CD4-positive, alpha-beta T cell treated with Interleukin-6 at 100 ng/mL for 8 hours (primary cell): ENCODE data around the gene OR2B6.
"Not testable (repeated sequence)": the region's sequence is repeated elsewhere in the genome, so short reads cannot be mapped to it uniquely, and the experiment has no call there.

ENCODE experiments used
- DNase-seq: peaks from one replicate; pipeline ENCODE4 v3.0.0-alpha.2; 2020; ENCODE audit warnings: mixed read lengths, low spot score

The OR2B6 gene

DNA sequence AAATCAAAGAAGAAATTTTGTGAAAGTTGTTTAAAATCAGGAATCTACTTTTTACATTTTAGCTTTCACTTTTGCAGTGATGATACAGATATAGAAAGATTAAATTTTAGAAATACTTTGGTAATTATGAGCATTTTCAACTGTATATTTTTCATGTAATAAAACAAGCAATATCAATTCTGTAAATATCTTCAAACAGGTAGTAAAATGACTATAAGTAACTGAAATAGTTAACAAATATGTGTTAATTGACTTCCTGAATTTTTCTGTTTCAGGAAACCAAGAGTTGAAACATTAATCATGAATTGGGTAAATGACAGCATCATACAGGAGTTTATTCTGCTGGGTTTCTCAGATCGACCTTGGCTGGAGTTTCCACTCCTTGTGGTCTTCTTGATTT lies at the start of gene OR2B6:
OR2B6 (plus strand) TSS at position 301 of the 400 bp plus-strand sequence; CDS start at position 301, 0 bp downstream.
- no peak for DNase-seq

DNA sequence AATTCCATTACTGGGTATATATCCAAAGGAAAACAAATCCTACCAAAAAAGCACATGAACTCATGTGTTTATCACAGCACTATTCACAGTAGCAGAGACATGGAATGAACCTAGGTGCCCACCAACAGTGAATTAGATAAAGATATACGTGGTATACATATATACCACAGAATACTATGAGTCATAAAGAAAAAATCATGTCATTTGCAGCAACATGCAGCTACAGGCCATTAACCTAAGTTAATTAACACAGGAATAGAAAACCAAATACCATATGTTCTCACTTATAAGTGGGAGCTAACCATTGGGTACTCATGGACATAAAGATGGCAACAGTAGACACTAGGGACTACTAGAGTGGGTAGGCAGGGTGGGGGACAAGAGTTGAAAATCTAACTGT lies 49.0 kb upstream of the OR2B6 start:
- DNase-seq = no peak

DNA sequence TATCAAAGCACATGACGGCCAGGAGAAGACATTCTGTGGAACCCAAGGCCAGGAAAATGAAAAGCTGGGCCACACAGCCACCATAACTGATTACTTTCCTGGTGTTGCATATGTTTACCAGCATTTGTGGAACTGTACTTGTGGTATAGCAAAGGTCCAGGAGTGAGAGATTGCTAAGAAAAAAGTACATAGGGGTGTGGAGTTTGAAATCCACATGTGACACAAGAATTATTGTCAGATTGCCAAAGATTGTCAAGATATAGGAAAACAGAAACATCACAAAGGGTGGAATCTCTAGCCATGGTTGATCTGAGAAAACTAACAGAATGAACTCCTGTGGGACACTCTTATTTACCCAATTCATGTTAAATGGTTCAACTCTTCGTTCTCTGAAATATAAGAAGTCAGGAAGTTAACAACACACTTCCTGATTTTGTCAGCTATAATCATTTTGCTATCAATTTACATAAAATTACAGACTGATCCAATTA lies 45.0 kb upstream of the OR2B6 start, which contains the start of gene OR2B2:
OR2B2 (minus strand) TSS at position 441 of the 491 bp plus-strand sequence; CDS start at position 364, 77 bp downstream.
- DNase-seq = no peak

DNA sequence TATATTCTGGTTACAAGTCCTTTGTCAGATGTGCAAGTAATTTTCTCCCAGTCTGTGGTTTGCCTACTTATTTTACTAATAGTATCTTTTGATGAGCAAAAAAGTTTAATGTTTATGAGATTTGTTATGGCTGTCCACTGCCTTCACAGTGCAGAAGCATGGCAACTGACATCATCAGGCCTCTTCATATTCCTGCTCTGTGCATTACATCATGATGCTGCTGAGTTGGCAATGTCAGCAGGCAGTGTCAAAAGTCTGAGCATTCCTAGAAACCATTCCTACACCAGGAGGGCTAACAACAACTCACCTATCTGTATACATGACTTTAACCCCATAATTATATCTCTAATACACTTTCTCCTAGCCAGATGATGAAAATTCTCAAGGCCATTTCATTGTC lies 34.1 kb upstream of the OR2B6 start:
- no peak for DNase-seq

DNA sequence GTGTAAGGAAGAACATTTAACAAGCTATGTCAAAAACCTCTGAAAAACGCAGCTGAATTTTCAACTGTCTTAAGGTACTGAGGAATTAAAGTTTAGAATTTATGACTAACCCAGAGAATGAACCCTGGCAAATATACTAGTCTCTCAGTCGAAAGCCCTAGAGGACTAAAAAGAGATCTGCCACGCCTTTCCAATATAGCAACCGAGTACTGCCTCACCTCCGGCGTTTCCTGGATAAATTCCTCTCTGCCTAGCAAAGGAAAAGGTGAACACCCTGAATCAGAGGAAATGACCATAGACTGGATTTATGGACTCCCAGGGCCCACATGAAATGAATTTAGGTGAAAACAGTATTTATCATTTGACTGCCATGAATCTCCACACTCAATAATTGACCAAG lies 32.9 kb upstream of the OR2B6 start:
- DNase-seq = no peak

DNA sequence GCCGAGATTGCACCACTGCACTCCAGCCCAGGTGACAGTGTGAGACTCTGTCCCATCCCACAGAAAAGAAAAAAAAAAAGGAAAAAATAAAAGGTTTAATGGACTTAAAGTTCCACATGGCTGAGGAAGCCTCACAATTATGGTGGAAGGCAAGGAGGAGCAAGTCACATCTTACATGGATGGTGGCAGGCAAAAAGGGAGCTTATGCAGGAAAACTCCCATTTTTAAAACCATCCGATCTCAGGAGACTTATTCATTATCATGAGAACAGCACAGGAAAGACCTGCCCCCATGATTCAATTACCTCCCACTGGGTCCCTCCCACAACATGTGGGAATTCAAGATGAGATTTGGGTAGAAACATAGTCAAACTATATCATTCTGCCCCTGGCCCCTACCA lies 29.0 kb upstream of the OR2B6 start:
- DNase-seq = not testable (repeated sequence)

DNA sequence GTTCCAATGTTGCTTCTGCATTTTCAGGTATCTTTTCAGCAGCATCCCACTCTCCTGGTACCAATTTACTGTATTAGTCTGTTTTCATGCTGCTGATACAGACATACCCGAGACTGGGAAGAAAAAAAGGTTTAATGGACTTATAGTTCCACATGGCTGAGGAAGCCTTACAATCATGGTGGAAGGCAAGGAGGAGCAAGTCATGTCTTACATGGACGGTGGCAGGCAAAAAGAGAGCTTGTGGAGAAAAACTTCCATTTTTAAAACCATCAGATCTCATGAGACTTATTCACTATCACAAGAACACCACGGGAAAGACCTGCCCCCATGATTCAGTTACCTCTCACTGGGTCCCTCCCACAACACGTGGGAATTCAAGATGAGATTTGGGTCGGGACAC lies 27.1 kb upstream of the OR2B6 start:
- not testable (repeated sequence) for DNase-seq

DNA sequence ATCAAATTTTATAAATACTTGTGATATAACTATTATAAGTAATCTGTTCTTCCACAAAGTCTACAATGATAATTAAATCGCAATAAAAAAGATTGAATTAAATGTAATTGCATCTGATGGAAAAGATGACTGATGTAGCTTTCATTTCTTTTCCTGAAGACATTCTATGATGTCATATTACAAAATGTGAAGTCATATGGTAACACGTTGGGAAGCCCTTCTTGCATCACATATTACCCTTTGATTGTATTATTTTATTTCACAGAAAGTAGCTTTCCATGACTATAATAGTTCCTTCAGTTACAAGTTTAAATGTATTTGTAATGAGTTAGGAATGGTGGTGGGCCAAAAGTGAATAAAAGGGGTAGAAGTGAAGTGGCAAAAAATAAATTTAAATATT lies 25.8 kb upstream of the OR2B6 start:
- no peak for DNase-seq

DNA sequence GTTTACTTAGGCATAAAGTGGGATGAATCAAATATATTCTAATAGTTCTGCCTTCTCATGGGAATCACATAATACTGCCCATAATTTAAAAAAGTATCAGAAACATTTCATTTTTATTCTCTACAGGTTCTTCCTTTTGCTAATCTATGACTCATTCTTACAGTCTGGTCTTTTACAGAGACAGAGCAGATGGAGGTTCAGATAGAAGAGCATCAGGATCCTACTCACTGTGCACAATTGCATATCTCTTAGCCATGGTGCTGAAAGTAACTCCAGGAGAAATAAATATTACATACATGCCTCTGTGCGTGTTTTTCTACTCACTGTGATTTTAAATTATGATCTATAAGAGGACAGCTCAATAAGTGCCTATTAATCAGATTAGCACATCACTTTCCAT lies 16.3 kb upstream of the OR2B6 start:
- no peak for DNase-seq

DNA sequence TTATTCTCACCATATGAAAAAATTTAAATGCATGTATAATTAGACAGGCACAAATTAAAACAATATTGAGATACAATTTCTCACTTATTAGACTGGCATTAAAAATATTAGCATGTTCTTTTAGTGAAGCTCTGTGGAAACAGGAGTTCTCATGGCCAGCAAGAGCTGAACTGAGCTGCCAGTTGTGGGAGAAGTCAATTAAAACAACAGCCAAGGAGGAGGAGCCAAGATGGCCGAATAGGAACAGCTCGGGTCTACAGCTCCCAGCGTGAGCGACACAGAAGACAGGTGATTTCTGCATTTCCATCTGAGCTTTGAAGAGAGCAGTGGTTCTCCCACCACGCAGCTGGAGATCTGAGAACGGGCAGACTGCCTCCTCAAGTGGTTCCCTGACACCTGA lies 14.0 kb upstream of the OR2B6 start:
- not testable (repeated sequence) for DNase-seq

DNA sequence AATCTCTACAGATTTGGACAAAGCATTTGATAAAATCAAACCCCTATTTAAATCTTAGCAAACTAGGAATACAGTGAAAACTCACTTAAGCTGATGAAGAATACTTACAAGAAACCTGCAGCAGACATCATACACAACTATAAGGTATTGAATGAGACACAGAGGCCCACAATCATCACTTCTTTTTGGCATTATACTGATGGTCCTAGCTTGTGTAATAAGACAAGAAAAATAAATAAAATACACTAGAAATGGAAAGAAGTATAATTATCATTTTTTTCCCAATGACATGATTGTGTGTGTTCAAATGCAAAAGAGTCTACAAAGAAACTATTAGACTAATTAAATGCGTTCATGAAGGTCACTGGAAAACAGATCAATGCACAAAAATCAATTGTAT lies 8.8 kb upstream of the OR2B6 start:
- DNase-seq = no peak

DNA sequence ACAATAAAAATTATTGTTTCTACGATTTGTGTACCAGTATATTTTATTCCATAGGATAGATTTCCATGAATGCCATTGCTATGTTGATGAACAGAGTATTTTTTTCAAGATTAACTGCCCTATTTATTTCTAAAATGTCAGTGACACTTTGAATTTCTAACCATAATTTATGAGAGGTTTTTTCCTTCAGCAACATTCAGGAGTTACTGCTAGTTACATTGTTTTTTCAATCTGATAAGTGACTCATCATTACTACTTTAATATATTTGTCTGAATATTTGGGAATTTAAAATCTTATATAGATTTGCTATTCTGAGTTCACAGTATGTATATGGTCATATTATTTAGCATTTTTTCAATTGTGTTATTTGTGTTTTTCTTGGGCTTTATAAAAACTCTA lies 6.0 kb upstream of the OR2B6 start:
- DNase-seq = no peak

DNA sequence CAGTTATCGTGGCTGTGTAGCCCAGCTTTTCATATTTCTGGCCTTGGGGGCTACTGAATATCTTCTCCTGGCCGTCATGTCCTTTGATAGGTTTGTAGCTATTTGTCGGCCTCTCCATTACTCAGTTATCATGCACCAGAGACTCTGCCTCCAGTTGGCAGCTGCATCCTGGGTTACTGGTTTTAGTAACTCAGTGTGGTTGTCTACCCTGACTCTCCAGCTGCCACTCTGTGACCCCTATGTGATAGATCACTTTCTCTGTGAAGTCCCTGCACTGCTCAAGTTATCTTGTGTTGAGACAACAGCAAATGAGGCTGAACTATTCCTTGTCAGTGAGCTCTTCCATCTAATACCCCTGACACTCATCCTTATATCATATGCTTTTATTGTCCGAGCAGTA lies 475 bp downstream of the OR2B6 start:
- DNase-seq = no peak

DNA sequence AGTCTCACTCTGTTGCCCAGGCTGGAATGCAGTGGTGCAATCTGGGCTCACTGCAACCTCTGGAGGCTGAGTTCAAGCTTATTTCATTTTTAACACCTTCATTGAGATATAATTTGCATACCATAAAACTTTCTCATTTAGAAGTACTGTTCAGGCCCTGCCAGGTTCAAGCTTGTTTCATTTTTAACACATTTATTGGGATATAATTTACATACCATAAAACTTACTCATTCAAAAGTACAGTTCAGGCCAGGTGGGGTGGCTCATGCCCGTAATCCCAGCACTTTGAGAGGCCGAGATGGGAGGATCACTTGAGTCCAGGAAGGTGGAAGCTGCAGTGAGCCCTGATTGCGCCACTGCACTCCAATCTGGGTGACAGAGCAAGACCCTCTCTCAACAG lies 5.5 kb downstream of the OR2B6 start:
- DNase-seq = no peak

DNA sequence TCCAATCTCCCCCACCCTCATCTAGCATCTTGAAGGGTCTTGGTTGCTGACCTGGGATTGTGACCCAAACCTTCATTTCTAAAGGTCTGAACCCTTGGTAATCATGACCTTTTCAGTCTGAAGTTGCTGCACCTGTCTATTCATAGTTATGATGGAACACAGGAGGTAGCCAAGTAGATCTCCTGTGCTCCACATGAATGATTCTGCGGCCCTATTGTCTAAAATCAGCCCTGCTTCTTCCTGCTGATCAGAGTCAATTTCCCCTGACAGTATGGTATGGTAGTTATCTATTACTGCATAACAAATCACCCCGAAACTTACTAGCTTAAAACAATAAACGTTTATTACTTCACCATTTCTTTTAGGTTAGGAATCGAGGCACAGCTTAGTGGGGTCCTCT lies 9.0 kb downstream of the OR2B6 start:
- DNase-seq = no peak

DNA sequence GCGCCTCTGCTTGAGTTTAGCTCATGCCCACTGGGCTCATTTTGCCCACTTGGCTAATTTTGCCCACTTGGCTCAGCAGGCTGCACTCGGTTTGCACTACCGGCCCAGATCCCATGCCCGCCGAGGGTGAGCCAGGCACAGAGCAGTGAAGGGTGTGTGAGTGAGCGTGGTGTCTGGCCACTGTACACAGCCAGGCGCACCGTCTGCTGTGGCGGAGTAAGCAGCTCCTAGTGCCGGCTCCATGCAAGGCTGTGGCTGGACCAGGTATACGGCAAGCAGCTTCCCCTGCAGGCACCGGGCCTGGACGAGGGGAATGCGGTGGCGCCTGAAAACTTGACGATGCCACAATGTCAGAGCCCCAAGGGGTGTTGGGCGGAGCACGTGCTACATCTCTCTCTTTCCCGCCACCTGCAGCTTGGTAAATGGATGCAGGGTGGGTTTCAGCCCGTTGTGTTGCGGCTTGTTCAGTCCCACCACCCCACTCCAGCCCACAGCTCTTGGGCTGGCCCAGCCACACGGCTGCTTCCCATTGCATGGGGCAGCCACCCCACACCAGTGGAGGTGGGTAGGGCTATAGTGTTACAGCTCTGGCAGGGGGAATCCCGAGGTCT lies 9.9 kb downstream of the OR2B6 start:
- DNase-seq = no peak

DNA sequence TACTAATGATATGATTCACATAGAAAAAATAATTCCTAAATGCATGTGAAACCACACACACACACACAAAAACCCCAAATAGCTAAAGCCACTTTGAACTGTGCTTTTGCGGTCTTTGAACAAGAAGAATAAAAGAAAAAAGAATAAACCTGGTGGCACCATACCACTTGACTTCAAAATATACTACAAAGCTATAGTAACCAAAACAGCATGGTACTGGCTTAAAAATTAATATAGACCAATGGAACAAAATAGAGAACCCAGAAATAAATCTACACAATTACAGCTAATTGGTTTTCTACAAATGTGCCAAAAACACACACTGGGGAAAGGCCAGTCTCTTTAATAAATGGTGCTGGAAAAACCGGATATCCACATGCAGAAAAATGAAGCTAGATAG lies 13.4 kb downstream of the OR2B6 start:
- DNase-seq = no peak

DNA sequence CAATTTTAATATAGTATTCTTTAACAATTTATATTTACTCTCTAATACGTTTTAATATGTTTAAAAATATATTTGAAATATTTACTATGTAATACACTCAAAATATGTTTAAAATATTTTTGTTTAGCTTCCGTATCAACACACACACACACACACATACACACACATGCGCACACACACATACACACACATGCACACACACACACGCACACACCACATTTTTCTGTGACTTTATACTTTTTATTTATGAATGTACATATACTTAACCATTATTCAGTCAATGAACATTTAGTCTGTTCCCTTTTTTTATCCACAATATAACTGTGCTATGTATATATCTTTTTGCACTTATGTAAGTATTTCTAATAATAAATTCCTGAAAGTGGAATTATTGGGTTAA lies 15.7 kb downstream of the OR2B6 start:
- DNase-seq = no peak

DNA sequence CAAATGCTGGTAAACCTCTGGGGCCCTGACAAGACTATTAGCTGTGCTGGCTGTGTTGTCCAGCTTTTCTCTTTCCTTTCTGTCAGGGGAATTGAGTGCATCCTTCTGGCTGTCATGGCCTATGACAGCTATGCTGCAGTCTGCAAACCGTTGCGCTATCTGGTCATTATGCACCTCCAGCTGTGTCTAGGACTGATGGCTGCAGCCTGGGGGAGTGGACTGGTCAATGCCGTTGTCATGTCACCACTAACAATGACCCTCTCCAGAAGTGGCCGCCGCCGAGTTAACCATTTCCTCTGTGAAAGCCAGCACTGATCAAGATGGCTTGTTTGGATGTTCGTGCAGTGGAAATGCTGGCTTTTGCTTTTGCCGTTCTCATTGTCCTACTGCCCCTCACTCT lies 20.3 kb downstream of the OR2B6 start:
- no peak for DNase-seq

DNA sequence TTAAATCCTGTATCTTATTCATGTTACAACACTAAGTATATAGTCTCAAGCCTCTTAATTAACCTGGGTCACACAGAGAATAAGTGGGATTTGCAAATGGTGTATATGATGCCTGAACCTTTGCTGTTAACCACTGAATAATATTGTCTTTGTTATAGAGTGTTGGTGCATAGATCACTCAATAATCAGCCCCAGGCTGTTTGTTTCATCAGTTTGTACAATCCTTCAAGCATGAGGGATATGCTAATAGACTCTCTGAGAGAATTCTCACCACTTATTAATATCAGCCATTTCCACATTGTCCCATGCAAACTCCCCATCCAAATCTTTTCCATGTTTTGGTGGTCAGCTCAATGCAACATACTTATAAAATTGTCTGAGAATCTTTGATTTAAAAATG lies 21.7 kb downstream of the OR2B6 start:
- DNase-seq = no peak

DNA sequence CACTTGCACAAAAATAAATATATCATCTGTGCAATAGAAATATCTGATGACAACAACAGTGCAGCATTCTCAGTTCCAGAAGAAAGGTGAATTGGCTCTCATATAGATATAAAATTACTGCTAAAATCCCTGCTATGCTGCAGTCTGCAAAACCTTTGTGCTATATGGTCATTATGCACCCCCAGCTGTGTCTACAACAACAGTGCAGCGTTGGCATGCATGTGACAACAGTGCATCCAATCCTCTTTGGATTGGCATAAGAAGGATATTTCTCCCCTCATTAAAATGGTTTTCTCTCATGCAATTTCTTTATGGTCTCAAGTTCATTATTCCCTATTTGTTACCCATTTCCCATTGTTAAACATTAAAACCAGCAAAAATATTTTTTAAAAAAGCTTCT lies 23.1 kb downstream of the OR2B6 start:
- DNase-seq = no peak

DNA sequence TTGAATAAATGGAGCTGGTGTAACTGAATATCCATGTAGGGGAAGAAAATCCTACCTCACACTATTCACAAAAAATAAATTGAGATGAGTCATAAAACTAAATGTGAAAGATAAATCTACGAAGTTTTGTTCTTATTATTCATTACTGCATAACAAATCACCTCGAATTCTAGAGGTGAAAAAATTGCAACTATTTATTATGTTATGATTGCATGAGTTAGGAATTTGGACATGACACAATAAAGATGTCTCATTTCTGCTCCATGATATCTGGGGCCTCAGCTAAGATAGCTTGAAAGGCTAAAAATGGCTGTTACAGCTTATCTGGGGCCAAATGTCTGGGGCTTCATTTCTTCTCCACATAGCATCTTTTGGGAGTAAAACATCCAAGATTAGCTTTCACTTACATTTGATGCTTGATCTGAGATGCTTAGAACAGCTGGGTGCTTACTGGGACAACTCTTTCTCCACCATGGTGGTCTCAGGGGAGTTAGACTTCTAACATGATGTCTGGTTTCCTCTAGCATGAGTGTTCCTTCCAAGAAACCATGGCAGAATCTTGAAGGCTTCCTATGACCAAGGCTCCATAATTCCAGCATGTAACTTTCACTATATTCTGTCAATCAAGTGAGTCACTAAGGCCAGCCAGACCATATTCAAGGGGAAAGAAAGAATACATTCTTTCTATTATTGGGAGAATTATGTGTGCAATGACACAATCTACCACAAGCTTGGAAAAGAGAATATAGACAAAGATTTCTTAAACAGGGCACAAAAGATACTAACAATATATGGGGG lies 30.1 kb downstream of the OR2B6 start:
- DNase-seq = no peak

DNA sequence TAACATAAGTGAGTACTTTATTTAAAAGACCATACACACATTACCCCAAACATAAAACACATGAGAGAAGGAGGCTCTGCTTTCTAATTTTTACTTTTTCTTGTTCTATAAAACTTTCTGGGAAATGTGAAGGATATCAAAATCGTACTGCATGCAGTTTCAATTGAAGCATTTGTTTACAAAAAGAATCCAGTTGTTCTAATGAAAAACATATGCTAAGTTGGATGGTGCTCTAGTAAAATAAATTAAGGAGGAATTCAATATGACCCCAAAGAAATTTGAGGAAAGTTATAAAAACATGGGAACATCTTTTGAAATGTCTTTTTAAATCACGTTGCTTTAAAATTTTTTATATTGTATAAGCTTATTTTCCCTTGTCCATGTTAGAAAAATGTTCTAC lies 37.6 kb downstream of the OR2B6 start:
- DNase-seq = no peak
